Hepatocyte (in vitro differentiated cells): ENCODE data around the gene MICAL3. TPM values are rescaled to one million over a fixed set of nuclear protein-coding genes. Genes with fewer than 3 reads are reported as not detected.

Source experiments
- DNase-seq: peaks from one replicate; pipeline ENCODE4 v3.0.0-alpha.2; 2016; ENCODE audit warnings: low spot score
- H2AFZ ChIP-seq: fragments of 200-600 bp; sonication (generic); 2 replicates; pipeline ENCODE4 v1.6.0; 2016; ENCODE audit warnings: antibody characterized with exemption, mild to moderate bottlenecking
- H3K27ac ChIP-seq: fragments of 200-600 bp; sonication (generic); 2 replicates; pipeline ENCODE4 v1.5.1; 2016; ENCODE audit warnings: mild to moderate bottlenecking
- H3K27me3 ChIP-seq: fragments of 200-600 bp; sonication (generic); 2 replicates; pipeline ENCODE4 v1.6.1; 2016
- H3K36me3 ChIP-seq: fragments of 200-600 bp; sonication (generic); replicated peaks from 2 replicates; pipeline ENCODE4 v1.5.1; 2016; ENCODE audit warnings: low read depth; ENCODE audit not compliant: insufficient read depth
- H3K4me1 ChIP-seq: fragments of 200-600 bp; sonication (generic); 2 replicates; pipeline ENCODE4 v1.5.1; 2016; ENCODE audit warnings: mild to moderate bottlenecking, moderate library complexity; ENCODE audit not compliant: insufficient read depth
- H3K4me2 ChIP-seq: fragments of 200-600 bp; sonication (generic); 2 replicates; pipeline ENCODE4 v1.6.0; 2016
- H3K4me3 ChIP-seq: fragments of 200-600 bp; sonication (generic); 2 replicates; pipeline ENCODE4 v1.5.1; 2016; ENCODE audit warnings: mild to moderate bottlenecking
- H3K79me2 ChIP-seq: fragments of 200-600 bp; sonication (generic); 2 replicates; pipeline ENCODE4 v1.6.0; 2017; ENCODE audit warnings: mild to moderate bottlenecking
- H3K9me2 ChIP-seq: fragments of 200-600 bp; sonication (generic); replicated peaks from 2 replicates; pipeline ENCODE4 v1.6.0; 2017; ENCODE audit warnings: mild to moderate bottlenecking; ENCODE audit not compliant: insufficient read depth
- H3K9me3 ChIP-seq: fragments of 200-600 bp; sonication (generic); 2 replicates; pipeline ENCODE4 v1.5.1; 2016; ENCODE audit warnings: low read depth, mild to moderate bottlenecking
- H4K20me1 ChIP-seq: fragments of 200-600 bp; sonication (generic); 2 replicates; pipeline ENCODE4 v1.6.0; 2016; ENCODE audit warnings: mild to moderate bottlenecking; ENCODE audit not compliant: insufficient read depth, poor library complexity, severe bottlenecking
- CTCF ChIP-seq: fragments of 200-600 bp; sonication (generic); IDR thresholded peaks from 2 replicates; pipeline ENCODE4 v1.5.1; 2016; ENCODE audit warnings: antibody characterized with exemption, mild to moderate bottlenecking; ENCODE audit not compliant: poor library complexity
- EZH2 ChIP-seq: fragments of 200-600 bp; sonication (generic); IDR thresholded peaks from 2 replicates; pipeline ENCODE4 v1.6.1; 2016; ENCODE audit warnings: antibody characterized with exemption, mild to moderate bottlenecking, borderline replicate concordance
- EZH2phosphoT487 ChIP-seq: fragments of 200-600 bp; sonication (generic); IDR thresholded peaks from one replicate; pipeline ENCODE4 v1.6.1; 2018; ENCODE audit warnings: antibody characterized with exemption, mild to moderate bottlenecking, low read depth, moderate library complexity; ENCODE audit not compliant: unreplicated experiment, severe bottlenecking
- WGBS: methylation state at CpG from one replicate; pipeline ENCODE4 v1.1.6; 2016; ENCODE audit warnings: low lambda C conversion rate; ENCODE audit errors: missing lambda C conversion rate; 5-methylcytosine and 5-hydroxymethylcytosine counted together
- polyA plus RNA-seq: library from polyadenylated mRNA; unstranded; fragments of >200 nt; fragmentation: Nextera tagmentation; extraction: Ambion mirVana; gene quantifications from 2 replicates; pipeline ENCODE4 v1.2.1, GENCODE V29; 2016
- total RNA-seq: library from RNA; depleted of rRNA; stranded (reverse); fragments of >200 nt; gene quantifications from 2 replicates; pipeline ENCODE4 v1.2.3, GENCODE V29; 2014

Gene MICAL3
- total and polyA plus RNA-seq, 2 experiments from 2014 or later = 4.6 to 22.7 TPM

GRCh38 chr22:17867160-17867785 lies 157.1 kb downstream of the MICAL3 start:
- Histone ChIP-seq H3K79me2 (no peaks in the 10 kb centered on the region), H4K20me1 (no peaks in the 10 kb centered on the region), H3K27ac (no peak overlapping the region), H3K9me2 (no peaks in the 10 kb centered on the region), H3K4me3 (no peak overlapping the region), H3K4me2 (no peak overlapping the region), H3K27me3 (no peaks in the 10 kb centered on the region), H2AFZ (no peak overlapping the region), H3K36me3 (no peaks in the 10 kb centered on the region), H3K9me3 (no peaks in the 10 kb centered on the region), H3K4me1 (peaks cover 15% of the 10 kb centered on the region)
- TF ChIP-seq CTCF (no peak), EZH2phosphoT487 (no peak), EZH2 (no peak)
- DNase-seq = no peak
- WGBS = 84% methylated on average over 9 of the region's 9 CpGs

- H4K20me1 ChIP-seq = no peaks in the 10 kb centered on the region
- DNase-seq = no peak
- no peaks in the 10 kb centered on the region for H3K27me3 ChIP-seq
- H3K9me3 ChIP-seq = no peaks in the 10 kb centered on the region
- H3K4me1 ChIP-seq = peaks cover 15% of the 10 kb centered on the region
- TF ChIP-seq EZH2phosphoT487 = no peak
- no peak for TF ChIP-seq EZH2
- no peak for TF ChIP-seq CTCF
- no peak overlapping the region for H3K4me2 ChIP-seq
- no peak overlapping the region for H2AFZ ChIP-seq
- H3K9me2 ChIP-seq = no peaks in the 10 kb centered on the region
- H3K4me3 ChIP-seq = no peak overlapping the region
- H3K27ac ChIP-seq = no peak overlapping the region
- H3K36me3 ChIP-seq = no peaks in the 10 kb centered on the region
- H3K79me2 ChIP-seq = no peaks in the 10 kb centered on the region
- 92% methylated on average over 7 of the region's 7 CpGs for WGBS
Observed at GRCh38 chr22:17866621-17867020, 157.7 kb downstream of the MICAL3 start.

- Histone ChIP-seq H4K20me1 (no peaks in the 10 kb centered on the region), H3K36me3 (no peaks in the 10 kb centered on the region), H3K27ac (no peak overlapping the region), H3K4me2 (no peak overlapping the region), H2AFZ (no peak overlapping the region), H3K4me1 (peaks cover 15% of the 10 kb centered on the region), H3K79me2 (no peaks in the 10 kb centered on the region), H3K27me3 (no peaks in the 10 kb centered on the region), H3K9me3 (no peaks in the 10 kb centered on the region), H3K9me2 (no peaks in the 10 kb centered on the region), H3K4me3 (no peak overlapping the region)
- 98% methylated on average over 5 of the region's 5 CpGs for WGBS
- DNase-seq = no peak
- no peak for TF ChIP-seq EZH2phosphoT487
- TF ChIP-seq CTCF = no peak
- no peak for TF ChIP-seq EZH2
Observed at GRCh38 chr22:17866127-17866526, 158.2 kb downstream of the MICAL3 start.
